ENCODE data around the gene NT5M.

NT5M gene

GRCh38 chr17:17343896-17344506 is 40.8 kb downstream of the NT5M start:
- DNase-seq, result no peak

DNA sequence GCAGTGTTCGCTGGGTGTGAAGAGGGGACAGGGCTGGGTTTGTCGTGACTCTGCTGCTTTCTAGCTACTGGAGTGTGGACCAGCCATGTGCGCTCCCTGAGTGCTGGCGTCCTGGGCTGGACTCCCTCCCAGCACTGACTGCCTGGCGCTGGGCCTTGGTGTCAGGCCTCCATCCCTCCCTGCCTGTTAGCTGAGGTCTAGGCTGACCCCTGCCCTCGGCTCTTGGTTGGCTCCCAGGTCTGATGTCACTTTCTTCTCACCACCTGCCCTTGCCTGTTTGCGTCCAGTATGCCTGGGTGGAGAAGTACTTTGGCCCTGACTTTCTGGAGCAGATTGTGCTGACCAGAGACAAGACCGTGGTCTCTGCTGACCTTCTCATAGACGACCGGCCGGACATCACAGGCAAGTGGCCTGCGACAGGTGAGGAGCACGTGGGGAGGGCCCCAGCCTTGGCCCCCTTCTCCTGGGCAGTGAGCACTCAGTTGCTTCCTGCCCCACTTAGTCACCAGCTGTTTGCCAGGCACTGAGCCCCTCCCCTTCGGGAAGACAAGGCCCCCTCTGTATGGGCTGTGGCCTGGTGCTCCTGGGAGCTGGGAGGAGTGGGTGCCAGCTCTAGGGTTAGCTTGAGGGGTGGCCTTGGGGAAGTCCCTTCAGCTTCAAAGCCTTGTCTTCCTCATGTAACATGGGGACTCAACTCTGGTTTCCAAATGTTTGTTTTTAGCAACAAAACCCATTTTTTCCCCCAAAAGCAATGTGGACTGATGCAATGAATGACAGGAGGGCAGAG is 41.5 kb downstream of the NT5M start:
- DNase-seq, result no peak

- no peak for DNase-seq
These were observed 42.1 kb downstream of the NT5M start for GRCh38 chr17:17345294-17345597.

DNA sequence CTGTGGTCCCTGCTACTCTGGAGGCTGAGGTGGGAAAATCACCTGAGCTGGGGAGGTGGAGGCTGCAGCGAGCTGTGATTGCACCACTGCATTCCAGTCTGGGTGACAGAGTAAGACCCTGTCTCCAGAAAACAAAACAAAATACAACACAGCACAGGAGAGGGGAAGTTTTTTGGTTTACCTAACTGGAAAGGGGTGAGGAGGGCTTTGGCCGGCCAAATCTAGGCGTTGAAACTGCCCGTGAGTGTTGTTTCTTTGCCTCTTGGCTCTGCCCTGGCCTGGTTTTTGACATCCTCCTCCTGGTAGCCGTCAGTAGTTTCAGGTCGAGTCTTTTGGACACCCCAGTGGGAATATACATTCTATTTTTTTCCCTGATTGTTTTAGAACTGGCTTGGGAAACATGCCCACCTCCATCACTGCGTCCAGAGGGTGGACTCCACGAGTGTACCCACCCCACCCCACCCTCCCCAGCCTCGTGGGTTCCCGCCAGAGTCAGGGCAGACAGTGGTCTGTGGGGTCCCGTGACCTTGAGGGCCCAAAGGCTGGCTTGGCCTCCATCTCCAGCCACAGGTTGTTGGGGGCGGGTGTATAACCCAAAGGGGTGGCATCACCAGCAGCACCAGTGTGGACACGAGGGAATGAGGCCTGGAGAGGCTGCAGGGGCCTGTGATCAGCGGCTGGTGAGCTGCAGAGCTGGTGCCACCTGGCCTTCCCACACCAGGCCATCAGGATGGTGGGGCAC is 42.7 kb downstream of the NT5M start:
- DNase-seq, result no peak

DNA sequence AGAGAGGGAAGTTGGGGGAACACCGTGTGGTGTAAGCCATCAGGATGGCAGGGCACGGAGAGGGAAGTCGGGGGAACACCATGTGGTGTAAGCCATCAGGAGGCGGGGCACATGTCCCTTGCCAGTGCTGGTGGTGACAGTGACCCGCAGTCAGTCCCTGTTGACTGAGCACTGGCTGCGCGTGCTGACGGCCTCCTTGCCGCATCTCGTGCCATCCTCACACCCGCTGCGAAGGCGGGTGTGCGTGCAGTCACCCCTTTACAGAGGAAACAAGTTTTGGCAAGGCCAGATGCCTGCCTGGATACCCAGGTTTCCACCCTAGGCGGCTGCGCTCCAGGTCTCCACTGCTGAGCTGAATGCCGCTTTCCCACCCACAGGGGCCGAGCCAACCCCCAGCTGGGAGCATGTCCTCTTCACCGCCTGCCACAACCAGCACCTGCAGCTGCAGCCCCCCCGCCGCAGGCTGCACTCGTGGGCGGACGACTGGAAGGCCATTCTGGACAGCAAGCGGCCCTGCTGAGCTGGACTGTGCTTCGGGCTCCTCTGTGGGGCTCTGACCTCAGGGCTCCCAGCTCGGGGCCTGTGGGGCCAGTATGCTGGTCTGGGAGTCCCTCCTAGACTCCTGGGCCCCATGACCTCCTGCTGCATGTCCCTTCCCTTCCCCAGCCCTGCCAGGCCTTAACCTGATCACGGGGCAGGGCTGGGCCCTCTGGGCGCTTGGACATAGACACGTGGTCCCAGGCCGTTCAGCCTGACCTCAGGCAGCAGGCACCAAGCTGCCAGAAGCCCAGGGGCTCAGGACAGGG is 43.5 kb downstream of the NT5M start:
- DNase-seq, result no peak

GRCh38 chr17:17347234-17347955 is 44.2 kb downstream of the NT5M start:
- DNase-seq, result no peak

- no peak for DNase-seq
These were observed 45.0 kb downstream of the NT5M start for GRCh38 chr17:17347956-17348871.

DNA sequence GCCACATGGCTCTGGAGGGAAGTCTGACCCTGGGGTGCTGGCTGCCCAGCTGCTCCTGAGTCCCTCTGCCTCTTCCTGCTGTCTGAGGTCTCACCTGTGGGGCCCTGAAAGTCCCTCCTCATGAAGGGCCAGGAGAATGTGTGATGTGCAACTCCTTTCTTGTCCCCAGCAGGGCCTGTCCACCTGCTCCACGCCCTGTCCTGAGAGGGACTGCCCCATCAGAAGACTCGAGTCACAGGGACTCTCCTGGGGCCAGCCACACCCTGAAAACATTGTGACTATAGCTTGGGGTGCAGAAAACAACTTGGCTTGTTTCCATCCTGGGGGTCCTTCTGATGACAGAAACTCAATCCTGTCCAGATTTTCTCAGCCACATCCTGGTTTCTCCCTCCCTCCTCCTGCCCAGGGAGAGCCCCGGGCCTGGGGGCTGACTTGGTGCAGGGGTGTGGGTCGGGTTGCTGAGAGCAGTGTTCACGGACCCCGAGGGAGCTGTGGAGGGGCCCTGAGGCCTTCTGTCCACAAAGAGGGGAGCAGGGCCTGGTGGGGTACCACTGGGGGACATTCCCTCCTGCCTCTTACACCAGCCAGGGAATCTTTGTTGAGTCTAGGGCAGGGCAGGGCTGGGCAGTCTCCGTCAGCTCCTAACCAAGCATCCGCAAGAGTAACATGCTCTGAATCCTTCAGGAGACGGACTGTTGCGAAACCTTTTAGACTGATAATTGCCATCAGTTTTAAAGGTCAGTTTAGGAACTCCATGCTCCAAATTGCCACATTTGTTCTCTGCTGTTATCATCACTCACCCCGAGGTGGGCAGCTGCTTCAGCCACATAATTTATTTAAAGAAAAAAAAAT is 45.9 kb downstream of the NT5M start:
- DNase-seq, result no peak

GRCh38 chr17:17349724-17350106 is 46.5 kb downstream of the NT5M start:
- no peak for DNase-seq

DNA sequence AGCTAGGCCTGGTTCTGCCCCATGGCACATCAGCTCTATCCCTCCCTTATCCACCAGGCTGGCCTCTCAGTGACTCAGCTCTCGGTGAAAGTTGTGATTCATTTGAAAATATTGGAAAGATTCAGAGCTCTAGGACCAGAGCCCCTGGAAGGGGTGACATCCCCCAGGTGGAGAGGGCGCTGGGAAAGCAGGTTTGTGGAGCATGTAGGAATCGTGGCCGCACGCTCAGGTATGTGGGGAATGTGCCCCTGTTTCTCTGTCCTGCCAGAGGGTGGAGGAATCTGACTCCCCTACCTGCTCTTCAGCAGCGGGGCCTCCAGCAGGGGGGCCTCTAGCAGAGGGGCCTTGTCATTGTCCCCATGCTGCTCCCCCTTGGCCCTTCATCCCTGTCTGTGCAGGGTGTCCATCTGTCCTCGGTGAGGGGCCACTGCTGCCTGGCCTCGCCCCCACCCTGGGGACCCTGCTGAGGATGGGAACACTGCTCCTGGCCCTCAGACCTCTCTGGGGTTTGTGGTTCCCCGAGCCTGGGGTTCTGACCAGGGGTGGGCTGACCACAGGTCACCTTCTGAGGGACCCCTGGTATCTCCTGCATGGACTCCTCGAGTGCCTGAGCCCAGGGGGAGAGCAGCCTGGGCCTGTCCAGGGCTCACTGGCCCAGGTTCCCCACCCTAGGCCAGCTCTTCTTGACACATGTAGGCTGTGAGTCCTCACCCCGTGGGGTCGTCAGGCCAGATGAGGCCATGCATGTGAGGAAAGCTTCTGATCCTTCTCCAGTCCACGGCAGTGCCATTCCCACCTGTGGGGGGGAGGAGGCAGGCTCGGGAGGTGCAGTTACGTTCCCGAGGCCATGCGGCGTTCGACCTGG is 47.5 kb downstream of the NT5M start:
- DNase-seq, result no peak

GRCh38 chr17:17351356-17351891 is 48.3 kb downstream of the NT5M start:
- no peak for DNase-seq

DNA sequence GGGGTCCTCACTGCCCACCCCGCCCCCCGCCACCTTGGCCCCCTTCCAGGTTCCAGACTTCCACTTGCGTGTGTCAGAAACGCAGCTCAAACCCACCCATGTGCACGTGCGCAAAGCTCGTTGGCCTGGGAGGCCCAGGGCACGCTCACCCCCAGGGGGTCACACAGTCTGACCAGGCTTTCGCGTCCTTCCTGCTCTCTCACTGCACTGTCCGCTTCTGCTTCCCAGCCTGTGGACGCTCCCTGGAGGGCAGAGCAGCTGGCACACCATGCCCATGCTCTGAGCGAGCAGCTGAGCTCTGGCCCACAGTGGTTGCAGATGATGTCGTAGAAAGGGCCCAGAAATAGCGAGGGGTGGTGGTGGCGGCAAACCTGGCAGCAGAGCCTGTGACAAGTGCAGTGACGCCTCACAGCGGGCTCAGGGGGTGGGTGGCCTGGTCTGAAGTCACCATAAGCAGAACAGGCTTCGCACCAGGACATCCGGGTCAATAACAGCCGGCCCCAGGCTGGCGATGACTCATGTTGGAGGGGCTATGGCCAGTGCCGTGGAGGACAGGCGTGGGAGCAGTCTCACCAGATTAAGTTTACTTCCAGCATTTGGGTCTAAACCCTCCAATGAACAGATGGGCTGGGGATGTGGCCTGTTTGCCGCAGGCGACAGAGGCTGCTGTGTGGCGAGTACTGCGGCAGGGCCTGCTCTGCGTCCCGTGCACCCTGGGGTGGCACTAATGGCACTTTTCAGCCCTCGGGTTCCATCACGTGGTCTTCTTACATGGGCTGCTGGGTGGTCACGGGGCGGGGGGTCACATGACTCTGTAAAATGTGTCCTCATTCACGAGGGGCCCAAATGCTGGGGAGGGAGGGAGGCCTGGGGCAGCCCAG is 49.0 kb downstream of the NT5M start:
- no peak for DNase-seq

DNA sequence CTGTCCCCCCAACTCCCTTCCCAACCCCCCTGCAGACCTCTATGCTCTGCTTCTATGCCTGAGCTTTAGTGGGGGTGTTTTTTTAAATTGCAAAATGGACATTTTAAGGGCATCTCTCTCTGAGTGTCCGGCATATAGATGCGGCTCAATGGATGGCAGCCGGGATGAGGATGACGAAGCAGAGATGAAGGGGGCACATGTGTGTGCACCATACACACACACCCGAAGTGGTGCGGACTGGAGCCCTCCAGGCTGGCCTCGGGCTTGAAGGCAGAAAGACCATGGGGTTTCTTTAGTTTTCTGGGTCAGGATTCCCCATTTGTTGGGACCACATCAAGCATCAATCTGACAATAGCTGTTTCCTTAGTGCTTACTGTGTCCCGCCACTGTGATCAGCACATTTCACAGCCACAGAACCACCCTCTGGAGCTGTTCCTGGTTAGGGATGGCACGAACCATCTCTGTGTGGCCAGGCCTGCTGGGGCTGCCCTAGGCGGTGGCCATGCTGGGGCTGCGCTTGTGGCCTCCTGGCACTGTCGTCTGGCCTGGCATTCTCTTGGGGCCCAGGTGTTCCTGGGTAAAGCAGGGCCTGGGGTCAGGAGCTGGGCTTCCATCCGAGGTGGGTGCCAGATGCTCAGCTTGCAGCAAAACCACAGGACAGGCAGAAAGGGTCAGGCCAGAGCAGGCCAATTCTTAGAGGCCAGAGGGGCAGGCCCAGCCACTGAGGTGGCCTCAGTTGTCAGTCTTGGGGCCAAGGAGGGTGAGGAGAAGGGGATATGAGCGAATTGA is 49.9 kb downstream of the NT5M start:
- DNase-seq, result no peak

GRCh38 chr17:17353625-17354484 is 50.7 kb downstream of the NT5M start:
- DNase-seq, result no peak

DNA sequence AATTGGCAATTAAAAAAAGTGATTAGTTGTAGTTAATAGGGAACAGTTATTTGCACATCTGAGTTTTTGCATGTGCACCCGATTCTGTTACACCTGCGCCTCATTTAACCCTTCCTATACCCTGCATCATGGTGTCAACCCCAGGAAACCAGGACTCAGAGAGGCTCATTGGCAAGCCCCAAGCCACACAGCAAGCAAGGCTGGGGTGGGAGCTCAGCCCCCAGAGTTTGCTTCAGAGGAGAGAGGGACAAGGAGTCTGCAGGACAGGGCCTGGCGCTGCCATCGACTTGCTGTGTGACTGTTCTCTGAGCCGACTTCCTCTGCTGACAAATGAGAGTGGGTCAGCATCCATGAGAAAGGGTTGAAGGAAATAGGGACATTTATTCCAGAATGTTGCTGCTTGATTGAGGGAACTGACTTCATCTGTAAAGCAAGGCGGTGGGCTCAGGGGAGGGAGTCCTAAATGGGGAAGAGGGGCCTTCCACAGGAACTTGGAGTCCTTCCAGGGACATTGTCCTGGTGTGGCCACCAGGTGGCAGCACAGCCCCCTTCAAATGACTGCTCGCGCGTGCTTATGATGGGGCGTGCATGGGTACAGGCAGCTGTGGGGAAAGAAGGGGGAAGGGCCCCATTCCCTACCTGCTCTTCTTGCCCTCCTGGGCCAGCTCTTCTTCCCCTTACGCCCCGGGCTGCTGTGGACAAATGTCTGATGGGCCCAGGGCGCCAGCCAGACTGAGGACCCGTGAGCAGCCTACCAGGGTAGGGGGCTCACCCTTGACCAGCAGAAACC is 51.6 kb downstream of the NT5M start:
- peak; percentile 83 to 86 for DNase-seq
